ENCODE measurements around the gene HIVEP2. TPM values are rescaled to one million over a fixed set of nuclear protein-coding genes. Genes with fewer than 3 reads are reported as not detected.

The HIVEP2 gene
- total RNA-seq, 1 donor from 2014 or later, result 11.7 TPM

GRCh38 chr6:142900227-142900971 is 44.6 kb downstream of the HIVEP2 start:
- H3K27ac Mint-ChIP-seq (ENCODE audit: unreplicated experiment), result peak overlapping the region; percentile 65
- no peaks in the 10 kb centered on the region for H3K36me3 Mint-ChIP-seq (ENCODE audit: low read depth)
- no peaks in the 10 kb centered on the region for H3K27me3 Mint-ChIP-seq (ENCODE audit: low read depth)
- no peak for DNase-seq (ENCODE audit: low spot score)
- peaks cover 43% of the 10 kb centered on the region for H3K4me1 Mint-ChIP-seq (ENCODE audit: low read depth)
- no peaks in the 10 kb centered on the region for H3K9me3 Mint-ChIP-seq (ENCODE audit: low read depth)
- TF ChIP-seq CTCF (IDR thresholded peaks at IDR 0.05), result no peak
- H3K4me3 Mint-ChIP-seq (ENCODE audit: unreplicated experiment), result no peak overlapping the region

- peaks cover 44% of the 10 kb centered on the region for H3K4me1 Mint-ChIP-seq (ENCODE audit: low read depth)
- no peak overlapping the region for H3K27ac Mint-ChIP-seq (ENCODE audit: unreplicated experiment)
- DNase-seq (ENCODE audit: low spot score), result no peak
- H3K4me3 Mint-ChIP-seq (ENCODE audit: unreplicated experiment), result no peak overlapping the region
- no peaks in the 10 kb centered on the region for H3K36me3 Mint-ChIP-seq (ENCODE audit: low read depth)
- TF ChIP-seq CTCF (IDR thresholded peaks at IDR 0.05), result no peak
- H3K9me3 Mint-ChIP-seq (ENCODE audit: low read depth), result no peaks in the 10 kb centered on the region
- no peaks in the 10 kb centered on the region for H3K27me3 Mint-ChIP-seq (ENCODE audit: low read depth)
Measured at GRCh38 chr6:142898927-142899895, 45.8 kb downstream of the HIVEP2 start.

- Mint-ChIP-seq H3K27ac (ENCODE audit: unreplicated experiment) (no peak overlapping the region), H3K4me3 (ENCODE audit: unreplicated experiment) (no peak overlapping the region), H3K9me3 (ENCODE audit: low read depth) (no peaks in the 10 kb centered on the region), H3K4me1 (ENCODE audit: low read depth) (peaks cover 29% of the 10 kb centered on the region), H3K27me3 (ENCODE audit: low read depth) (no peaks in the 10 kb centered on the region), H3K36me3 (ENCODE audit: low read depth) (no peaks in the 10 kb centered on the region)
- DNase-seq (ENCODE audit: low spot score), result no peak
- no peak for TF ChIP-seq CTCF (IDR thresholded peaks at IDR 0.05)
Measured at GRCh38 chr6:142897659-142898058, 47.3 kb downstream of the HIVEP2 start.

GRCh38 chr6:142896732-142897131 is 48.2 kb downstream of the HIVEP2 start:
- H3K27ac Mint-ChIP-seq (ENCODE audit: unreplicated experiment), result no peak overlapping the region

More at GRCh38 chr6:142896732-142897131, 48.2 kb downstream of the HIVEP2 start:
- Mint-ChIP-seq H3K36me3 (ENCODE audit: low read depth) (no peaks in the 10 kb centered on the region), H3K4me3 (ENCODE audit: unreplicated experiment) (no peak overlapping the region), H3K4me1 (ENCODE audit: low read depth) (peaks cover 20% of the 10 kb centered on the region), H3K27me3 (ENCODE audit: low read depth) (no peaks in the 10 kb centered on the region), H3K9me3 (ENCODE audit: low read depth) (no peaks in the 10 kb centered on the region)
- TF ChIP-seq CTCF (IDR thresholded peaks at IDR 0.05), result no peak
- no peak for DNase-seq (ENCODE audit: low spot score)

All from chondrocyte (in vitro differentiated cells).